ENCODE measurements around the gene NCKAP5. TPM values are rescaled to one million over a fixed set of nuclear protein-coding genes. Genes with fewer than 3 reads are reported as not detected.

Gene NCKAP5
- total and polyA plus RNA-seq, 2 donors (not counting 1 experiment from before 2014, with no cell fraction given): not detected

DNA sequence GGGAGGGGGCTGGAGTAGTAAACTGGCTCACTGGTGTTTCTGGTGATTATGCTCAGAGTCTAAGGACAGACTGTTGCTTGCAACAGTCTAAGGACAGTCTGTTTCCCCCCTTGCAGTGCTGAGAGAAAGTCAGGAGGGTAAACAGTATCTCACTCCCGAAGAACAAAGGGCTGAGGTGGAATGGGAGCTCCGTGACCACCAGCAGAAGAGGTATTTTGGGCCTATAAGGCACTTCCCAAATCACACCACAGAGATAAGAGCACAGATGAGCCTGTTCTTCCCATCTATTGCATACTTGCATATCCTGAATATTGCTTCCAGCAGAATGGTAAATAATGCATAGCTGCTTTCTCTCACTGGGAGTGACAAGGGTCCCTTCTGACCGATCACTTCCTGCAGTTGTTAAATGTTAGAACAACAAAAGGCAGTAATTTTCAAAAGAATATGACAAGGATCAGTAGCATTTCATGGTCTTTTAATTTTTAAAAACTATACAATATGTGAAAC is 737.9 kb downstream of the NCKAP5 start:
- WGBS (ENCODE audit: insufficient coverage): no CpG with 5 or more reads among the region's 3 CpGs
- Histone ChIP-seq H3K4me3 (ENCODE audit: control extremely low read depth in 1 of 5, extremely low read depth in 1 of 5, insufficient read depth in 1 of 5, low read depth in 2 of 5, low read length in 4 of 5) (no peak overlapping the region), H3K27me3 (replicated peaks in 1 of 4; ENCODE audit: control extremely low read depth in 1 of 4, control insufficient read depth in 3 of 4, insufficient read depth in 4 of 4, low read length in 3 of 4) (no peaks in the 10 kb centered on the region), H3K4me2 (replicated peaks; ENCODE audit: low read depth, low read length, poor library complexity, severe bottlenecking) (no peak overlapping the region), H2AFZ (ENCODE audit: insufficient read depth, low read depth, low read length, poor library complexity, severe bottlenecking) (no peak overlapping the region), H3K9me3 (ENCODE audit: control extremely low read depth in 1 of 3, control insufficient read depth in 2 of 3, insufficient read depth in 1 of 3, low read length in 2 of 3) (no peaks in the 10 kb centered on the region), H3K36me3 (replicated peaks in 1 of 2; ENCODE audit: control extremely low read depth in 1 of 2, control insufficient read depth in 1 of 2, extremely low read depth in 1 of 2, insufficient read depth in 2 of 2, low read length in 1 of 2) (no peaks in the 10 kb centered on the region), H3K27ac (ENCODE audit: low read length in 2 of 2) (no peak overlapping the region), H3K9ac (ENCODE audit: low read length) (no peak overlapping the region), H3K79me2 (ENCODE audit: control insufficient read depth, insufficient read depth, low read length) (no peaks in the 10 kb centered on the region), H4K20me1 (ENCODE audit: control insufficient read depth, insufficient read depth, low read length, poor library complexity, severe bottlenecking) (no peaks in the 10 kb centered on the region), H3K4me1 (ENCODE audit: control insufficient read depth in 2 of 2, insufficient read depth in 2 of 2, low read length in 2 of 2) (no peaks in the 10 kb centered on the region)
- ChIA-PET POLR2A (no interaction called here), CTCF (no interaction called here)
- ATAC-seq (ENCODE audit: low read depth): no peak
- intact Hi-C loops (cut with micrococcal nuclease): no loop called here
- Mint-ChIP-seq H3K9me3 (ENCODE audit: insufficient read depth) (peaks cover 3% of the 10 kb centered on the region), H3K27me3 (no peaks in the 10 kb centered on the region), H3K4me1 (no peaks in the 10 kb centered on the region), H3K4me3 (no peak overlapping the region), H3K27ac (no peak overlapping the region)
- no peak for DNase-seq
- no peak for TF ChIP-seq EZH2 (IDR thresholded peaks at IDR 0.05; ENCODE audit: borderline replicate concordance, insufficient read depth, low read depth, low read length, poor library complexity, severe bottlenecking)
- TF ChIP-seq, protein P1, sequence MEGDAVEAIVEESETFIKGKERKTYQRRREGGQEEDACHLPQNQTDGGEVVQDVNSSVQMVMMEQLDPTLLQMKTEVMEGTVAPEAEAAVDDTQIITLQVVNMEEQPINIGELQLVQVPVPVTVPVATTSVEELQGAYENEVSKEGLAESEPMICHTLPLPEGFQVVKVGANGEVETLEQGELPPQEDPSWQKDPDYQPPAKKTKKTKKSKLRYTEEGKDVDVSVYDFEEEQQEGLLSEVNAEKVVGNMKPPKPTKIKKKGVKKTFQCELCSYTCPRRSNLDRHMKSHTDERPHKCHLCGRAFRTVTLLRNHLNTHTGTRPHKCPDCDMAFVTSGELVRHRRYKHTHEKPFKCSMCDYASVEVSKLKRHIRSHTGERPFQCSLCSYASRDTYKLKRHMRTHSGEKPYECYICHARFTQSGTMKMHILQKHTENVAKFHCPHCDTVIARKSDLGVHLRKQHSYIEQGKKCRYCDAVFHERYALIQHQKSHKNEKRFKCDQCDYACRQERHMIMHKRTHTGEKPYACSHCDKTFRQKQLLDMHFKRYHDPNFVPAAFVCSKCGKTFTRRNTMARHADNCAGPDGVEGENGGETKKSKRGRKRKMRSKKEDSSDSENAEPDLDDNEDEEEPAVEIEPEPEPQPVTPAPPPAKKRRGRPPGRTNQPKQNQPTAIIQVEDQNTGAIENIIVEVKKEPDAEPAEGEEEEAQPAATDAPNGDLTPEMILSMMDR (IDR thresholded peaks at IDR 0.05): no peak

DNA sequence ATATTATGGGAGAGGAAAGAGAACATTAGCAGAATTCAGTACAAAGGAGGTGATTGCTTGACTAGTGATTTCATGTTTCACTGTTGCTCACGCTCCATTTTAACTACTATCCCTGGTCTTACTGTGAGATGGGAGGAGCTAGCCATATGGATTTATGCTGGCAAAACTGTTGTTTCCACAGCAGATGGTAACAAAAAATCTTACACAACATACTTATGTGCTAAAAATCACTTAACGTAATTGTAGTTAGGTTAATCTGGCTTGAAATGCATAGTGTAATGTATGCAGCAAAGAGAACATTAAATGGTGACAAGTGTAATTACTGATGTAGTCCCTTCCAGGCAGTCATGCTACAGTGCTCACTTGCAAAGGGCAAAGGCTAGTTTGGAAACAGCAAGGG is 742.7 kb downstream of the NCKAP5 start:
- Histone ChIP-seq H4K20me1 (ENCODE audit: control insufficient read depth, insufficient read depth, low read length, poor library complexity, severe bottlenecking) (no peaks in the 10 kb centered on the region), H3K4me2 (replicated peaks; ENCODE audit: low read depth, low read length, poor library complexity, severe bottlenecking) (no peak overlapping the region), H3K27ac (ENCODE audit: low read length in 2 of 2) (no peak overlapping the region), H3K79me2 (ENCODE audit: control insufficient read depth, insufficient read depth, low read length) (no peaks in the 10 kb centered on the region), H3K36me3 (replicated peaks in 1 of 2; ENCODE audit: control extremely low read depth in 1 of 2, control insufficient read depth in 1 of 2, extremely low read depth in 1 of 2, insufficient read depth in 2 of 2, low read length in 1 of 2) (no peaks in the 10 kb centered on the region), H3K9ac (ENCODE audit: low read length) (no peak overlapping the region), H2AFZ (ENCODE audit: insufficient read depth, low read depth, low read length, poor library complexity, severe bottlenecking) (no peak overlapping the region), H3K4me1 (ENCODE audit: control insufficient read depth in 2 of 2, insufficient read depth in 2 of 2, low read length in 2 of 2) (no peaks in the 10 kb centered on the region), H3K9me3 (ENCODE audit: control extremely low read depth in 1 of 3, control insufficient read depth in 2 of 3, insufficient read depth in 1 of 3, low read length in 2 of 3) (peaks cover 0 to 2% (median 0%) of the 10 kb centered on the region in 3 donors), H3K27me3 (replicated peaks in 1 of 4; ENCODE audit: control extremely low read depth in 1 of 4, control insufficient read depth in 3 of 4, insufficient read depth in 4 of 4, low read length in 3 of 4) (no peaks in the 10 kb centered on the region), H3K4me3 (ENCODE audit: control extremely low read depth in 1 of 5, extremely low read depth in 1 of 5, insufficient read depth in 1 of 5, low read depth in 2 of 5, low read length in 4 of 5) (no peak overlapping the region)
- POLR2A ChIA-PET: no interaction called here
- ATAC-seq (ENCODE audit: low read depth) (no peak), DNase-seq (no peak)
- intact Hi-C loops (cut with micrococcal nuclease): no loop called here
- no peaks in the 10 kb centered on the region for H3K27me3 Mint-ChIP-seq
- no CpG with 5 or more reads among the region's 2 CpGs for WGBS (ENCODE audit: insufficient coverage)
- no peaks in the 10 kb centered on the region for H3K4me1 Mint-ChIP-seq
- no peak overlapping the region for H3K27ac Mint-ChIP-seq
- H3K9me3 Mint-ChIP-seq (ENCODE audit: insufficient read depth): no peaks in the 10 kb centered on the region
- CTCF ChIA-PET: no interaction called here
- H3K4me3 Mint-ChIP-seq: no peak overlapping the region
- no peak for TF ChIP-seq EZH2 (IDR thresholded peaks at IDR 0.05; ENCODE audit: borderline replicate concordance, insufficient read depth, low read depth, low read length, poor library complexity, severe bottlenecking)
- TF ChIP-seq, protein P1 (IDR thresholded peaks at IDR 0.05): no peak
